DND-41 (cell line): ENCODE measurements around the gene OR13F1.

Experiments used
- ATAC-seq: fragments of 200-7000 bp; cut with Tn5 transposase; 3 replicates; pipeline ENCODE4 v1.9.1; 2021; ENCODE audit warnings: low read depth; ENCODE audit not compliant: insufficient read depth
- DNase-seq: peaks from one replicate; pipeline ENCODE4 v3.0.0-alpha.2; 2020
- H2AFZ ChIP-seq: 2 replicates; pipeline ENCODE4 v1.6.0; 2012; ENCODE audit warnings: low read depth, low read length
- H3K27ac ChIP-seq: 2 replicates; pipeline ENCODE4 v1.5.1; 2012; ENCODE audit warnings: low read length, inconsistent platforms
- H3K27me3 ChIP-seq: fragments of 200-600 bp; sonication (generic); 2 replicates; pipeline ENCODE4 v1.6.0; 2012; ENCODE audit warnings: low read length, mild to moderate bottlenecking, inconsistent platforms; ENCODE audit not compliant: insufficient read depth, poor library complexity
- H3K36me3 ChIP-seq: 2 replicates; pipeline ENCODE4 v1.5.1; 2012; ENCODE audit warnings: low read length, inconsistent platforms; ENCODE audit not compliant: insufficient read depth
- H3K4me1 ChIP-seq: 2 replicates; pipeline ENCODE4 v1.5.1; 2012; ENCODE audit warnings: mild to moderate bottlenecking, low read length; ENCODE audit not compliant: insufficient read depth
- H3K4me2 ChIP-seq: 2 replicates; pipeline ENCODE4 v1.6.0; 2012; ENCODE audit warnings: mild to moderate bottlenecking, moderate library complexity, low read length, inconsistent platforms; ENCODE audit not compliant: insufficient read depth
- H3K4me3 ChIP-seq, 2 experiments: fragments of 200-600 bp in 1 of 2; shearing (Covaris generic) in 1 of 2; 2 replicates each; pipeline ENCODE4 v1.5.1; 2012 to 2016; ENCODE audit warnings: inconsistent platforms in 2 of 2, low read length in 2 of 2, mild to moderate bottlenecking in 2 of 2, low read depth in 1 of 2, moderate library complexity in 1 of 2
- H3K79me2 ChIP-seq: 2 replicates; pipeline ENCODE4 v1.6.0; 2012; ENCODE audit warnings: low read length, inconsistent platforms; ENCODE audit not compliant: insufficient read depth
- H3K9ac ChIP-seq: 2 replicates; pipeline ENCODE4 v1.6.0; 2012; ENCODE audit warnings: low read depth, mild to moderate bottlenecking, inconsistent platforms, low read length, moderate library complexity
- H3K9me3 ChIP-seq: 2 replicates; pipeline ENCODE4 v1.5.1; 2012; ENCODE audit warnings: low read length, moderate library complexity, mild to moderate bottlenecking, inconsistent platforms; ENCODE audit not compliant: insufficient read depth, severe bottlenecking
- H4K20me1 ChIP-seq: 2 replicates; pipeline ENCODE4 v1.6.0; 2012; ENCODE audit warnings: low read length; ENCODE audit not compliant: insufficient read depth
- CTCF ChIP-seq: IDR thresholded peaks from 2 replicates; pipeline ENCODE4 v1.5.1; 2012; ENCODE audit warnings: borderline replicate concordance, low read length, moderate library complexity, mild to moderate bottlenecking; ENCODE audit not compliant: poor library complexity, severe bottlenecking; ENCODE audit errors: extremely low read depth
- EZH2 ChIP-seq: IDR thresholded peaks from 3 replicates; pipeline ENCODE4 v1.6.1; 2012; ENCODE audit warnings: borderline replicate concordance, low read depth, mild to moderate bottlenecking, moderate library complexity, low read length, inconsistent platforms; ENCODE audit not compliant: severe bottlenecking

OR13F1 gene

GRCh38 chr9:104482921-104483570 lies 21.0 kb upstream of the OR13F1 start:
- H3K36me3 ChIP-seq: no peaks in the 10 kb centered on the region
- H3K9ac ChIP-seq: no peak overlapping the region
- H2AFZ ChIP-seq: no peak overlapping the region
- no peak for TF ChIP-seq EZH2
- TF ChIP-seq CTCF: no peak
- no peak overlapping the region for H3K4me3 ChIP-seq
- H3K4me2 ChIP-seq: no peak overlapping the region
- no peaks in the 10 kb centered on the region for H3K9me3 ChIP-seq
- H4K20me1 ChIP-seq: no peaks in the 10 kb centered on the region
- ATAC-seq: no peak
- H3K4me1 ChIP-seq: no peaks in the 10 kb centered on the region
- no peaks in the 10 kb centered on the region for H3K79me2 ChIP-seq
- H3K27ac ChIP-seq: no peak overlapping the region
- DNase-seq: no peak
- no peaks in the 10 kb centered on the region for H3K27me3 ChIP-seq

- Histone ChIP-seq H3K9ac (no peak overlapping the region), H3K27me3 (no peaks in the 10 kb centered on the region), H2AFZ (no peak overlapping the region), H4K20me1 (no peaks in the 10 kb centered on the region), H3K79me2 (no peaks in the 10 kb centered on the region), H3K4me3 (no peak overlapping the region), H3K9me3 (no peaks in the 10 kb centered on the region), H3K4me2 (no peak overlapping the region), H3K27ac (no peak overlapping the region), H3K4me1 (no peaks in the 10 kb centered on the region), H3K36me3 (no peaks in the 10 kb centered on the region)
- ATAC-seq (no peak), DNase-seq (no peak)
- TF ChIP-seq EZH2 (no peak), CTCF (no peak)
Observed at GRCh38 chr9:104485014-104485413, 19.0 kb upstream of the OR13F1 start.

GRCh38 chr9:104494808-104495207 lies 9.3 kb upstream of the OR13F1 start:
- DNase-seq (no peak), ATAC-seq (no peak)

More at GRCh38 chr9:104494808-104495207, 9.3 kb upstream of the OR13F1 start:
- H3K4me1 ChIP-seq: no peaks in the 10 kb centered on the region
- H3K27me3 ChIP-seq: no peaks in the 10 kb centered on the region
- H4K20me1 ChIP-seq: no peaks in the 10 kb centered on the region
- no peak overlapping the region for H2AFZ ChIP-seq
- no peak overlapping the region for H3K4me2 ChIP-seq
- no peaks in the 10 kb centered on the region for H3K36me3 ChIP-seq
- no peak overlapping the region for H3K9ac ChIP-seq
- no peak overlapping the region for H3K27ac ChIP-seq
- TF ChIP-seq EZH2 (no peak), CTCF (peak; percentile 40)
- H3K79me2 ChIP-seq: no peaks in the 10 kb centered on the region
- H3K4me3 ChIP-seq: no peak overlapping the region
- H3K9me3 ChIP-seq: no peaks in the 10 kb centered on the region
